VCaP (cell line): Measurements from ENCODE around the gene PRAMEF18.
"Not testable (repeated sequence)": the region's sequence is repeated elsewhere in the genome, so short reads cannot be mapped to it uniquely, and the experiment has no call there.

Experiments
- H3K27ac ChIP-seq: fragments of 450-650 bp; 2 replicates; pipeline ENCODE4 v1.5.1; 2017
- CTCF ChIP-seq: fragments of 450-650 bp; conservative IDR thresholded peaks from 2 replicates; pipeline ENCODE4 v1.5.1; 2017; ENCODE audit warnings: mild to moderate bottlenecking, moderate library complexity

Gene PRAMEF18

GRCh38 chr1:13224480-13225060 lies 1.4 kb downstream of the PRAMEF18 start:
- no peak for TF ChIP-seq CTCF
- no peak overlapping the region for H3K27ac ChIP-seq

DNA sequence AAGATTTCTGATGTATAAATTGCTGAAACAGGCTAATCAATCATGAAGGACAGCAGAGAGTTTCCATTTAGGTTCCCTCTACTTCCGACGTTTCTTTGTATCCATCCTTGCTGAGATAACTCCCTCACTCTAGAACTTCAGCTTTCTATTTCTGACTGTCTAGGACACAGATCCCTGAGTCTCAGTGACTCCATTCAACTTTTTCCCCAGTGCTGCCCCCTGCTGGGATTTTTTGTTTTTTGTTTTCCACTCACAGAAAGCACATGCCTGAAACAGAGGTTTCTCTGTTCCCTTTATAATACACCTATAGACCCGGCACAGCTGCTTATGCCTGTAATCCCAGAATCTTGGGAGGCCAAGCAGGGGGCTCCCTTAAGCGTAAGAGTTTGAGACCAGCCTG lies 3.2 kb downstream of the PRAMEF18 start:
- H3K27ac ChIP-seq = not testable (repeated sequence)

GRCh38 chr1:13219203-13219602 lies 6.8 kb downstream of the PRAMEF18 start:
- H3K27ac ChIP-seq = not testable (repeated sequence)

- H3K27ac ChIP-seq = not testable (repeated sequence)
Measured at GRCh38 chr1:13216619-13217018, 9.3 kb downstream of the PRAMEF18 start.

DNA sequence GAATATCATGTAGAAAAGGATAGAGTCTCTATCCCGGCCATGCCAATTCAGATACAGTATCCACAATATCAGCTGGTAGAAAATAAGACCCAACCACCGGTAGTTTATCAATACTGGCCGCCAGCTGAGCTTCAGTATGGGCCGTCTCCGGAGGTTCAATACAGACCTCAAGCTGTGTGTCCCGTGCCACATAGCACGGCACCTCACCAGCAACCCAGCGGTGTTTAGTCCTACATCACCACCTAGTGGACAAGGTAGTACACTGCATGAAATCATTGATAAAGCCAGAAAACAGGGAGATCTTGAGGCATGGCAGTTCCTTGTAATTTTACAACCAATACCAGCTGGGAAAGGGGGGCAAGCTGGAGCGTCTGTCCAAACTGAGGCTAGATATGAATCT lies 17.2 kb downstream of the PRAMEF18 start:
- H3K27ac ChIP-seq = not testable (repeated sequence)

- not testable (repeated sequence) for H3K27ac ChIP-seq
Measured at GRCh38 chr1:13201309-13201708, 24.6 kb downstream of the PRAMEF18 start, which contains the start of gene PRAMEF13. TSS of gene PRAMEF13 (minus strand) at chr1:13201409. CDS start at chr1:13199589, 1,820 bp downstream.
